GM21360 (cell line): Measurements from ENCODE around the gene RNF123.

Source experiments
- ATAC-seq: cut with Tn5 transposase; IDR thresholded peaks from one replicate; pipeline ENCODE4 v1.9.1; 2021; ENCODE audit warnings: mild to moderate bottlenecking, moderate library complexity; ENCODE audit not compliant: unreplicated experiment

RNF123 gene

DNA sequence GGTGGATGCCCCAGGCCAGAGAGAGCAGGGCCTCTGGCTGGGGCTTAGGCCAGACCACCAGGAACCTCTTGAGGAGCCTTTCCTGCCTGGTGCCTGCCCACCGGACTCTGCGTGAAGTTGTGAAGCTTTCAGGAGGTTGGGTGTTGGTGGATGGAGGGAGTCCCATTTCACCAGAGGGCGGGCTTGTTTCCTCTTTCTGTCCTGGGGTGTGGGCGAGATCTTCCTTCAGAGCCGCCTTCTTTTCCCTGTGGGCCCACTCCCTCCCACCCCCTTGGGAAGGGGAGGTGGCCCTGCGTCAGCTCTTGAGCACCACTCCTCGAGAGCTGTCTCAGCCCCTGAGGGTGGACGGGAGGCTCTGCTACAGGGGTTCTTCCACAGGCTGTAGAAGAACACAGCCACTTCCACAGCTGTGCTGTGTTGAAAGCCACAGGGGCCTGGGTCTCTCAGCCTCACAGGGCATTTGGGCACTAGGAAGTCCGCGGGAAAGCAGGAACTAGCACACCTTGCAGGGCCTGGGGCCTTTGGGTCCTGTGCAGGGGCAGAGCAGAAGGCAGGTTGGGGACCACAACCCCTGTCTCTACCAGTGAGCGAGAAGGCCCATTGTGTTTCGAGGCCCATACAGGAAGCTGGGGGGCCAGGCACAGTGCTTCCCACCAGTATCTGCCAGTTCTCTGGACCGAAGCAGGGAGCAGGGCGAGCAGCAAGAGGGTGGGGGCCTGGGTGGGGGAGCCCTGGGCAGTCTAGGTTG is 28.0 kb downstream of the RNF123 start:
- no peak for ATAC-seq

DNA sequence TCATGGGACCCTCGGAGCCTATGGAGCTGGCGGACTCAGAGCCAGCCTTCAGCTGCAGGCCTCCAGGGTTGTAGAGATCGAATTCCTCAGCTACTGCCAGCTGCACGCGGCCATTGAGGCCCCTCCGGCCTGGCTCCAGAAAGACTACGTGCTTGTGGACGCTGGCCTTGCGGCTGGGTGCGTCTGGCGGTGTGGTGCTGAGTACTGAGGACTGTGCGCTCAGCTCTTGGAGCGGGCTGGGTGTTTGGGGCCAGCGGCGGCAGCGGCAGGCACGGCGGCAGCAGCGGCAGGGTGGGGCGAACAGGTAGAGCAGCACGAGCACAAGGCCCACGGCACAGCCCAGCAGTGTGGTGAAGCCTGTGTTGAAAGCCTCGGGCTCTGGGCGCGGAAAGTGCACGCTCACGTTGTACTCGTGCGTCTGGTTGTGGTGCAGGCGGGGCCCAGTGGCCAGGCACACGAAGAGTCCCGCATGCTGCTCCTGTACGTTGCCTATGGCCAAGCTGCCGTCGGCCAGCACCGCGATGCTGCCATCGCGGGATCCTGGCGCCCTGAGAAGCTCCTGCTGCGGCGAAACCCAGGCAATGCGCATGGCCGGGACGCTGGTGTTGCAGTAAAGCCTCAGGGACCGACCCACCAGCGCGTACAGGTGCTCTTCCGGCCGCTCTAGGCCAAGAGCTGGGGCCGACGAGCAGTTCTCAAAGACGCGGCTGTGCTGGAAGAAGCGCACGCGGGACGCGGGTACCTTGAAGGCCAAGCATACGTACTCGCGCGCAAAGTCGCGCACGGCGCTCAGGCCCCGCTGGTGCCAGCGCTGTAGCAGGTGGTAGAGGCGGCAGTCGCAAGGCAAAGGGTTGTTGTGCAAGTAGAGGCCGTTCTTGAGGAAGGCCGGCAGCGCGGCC is 28.9 kb downstream of the RNF123 start:
- ATAC-seq: no peak

DNA sequence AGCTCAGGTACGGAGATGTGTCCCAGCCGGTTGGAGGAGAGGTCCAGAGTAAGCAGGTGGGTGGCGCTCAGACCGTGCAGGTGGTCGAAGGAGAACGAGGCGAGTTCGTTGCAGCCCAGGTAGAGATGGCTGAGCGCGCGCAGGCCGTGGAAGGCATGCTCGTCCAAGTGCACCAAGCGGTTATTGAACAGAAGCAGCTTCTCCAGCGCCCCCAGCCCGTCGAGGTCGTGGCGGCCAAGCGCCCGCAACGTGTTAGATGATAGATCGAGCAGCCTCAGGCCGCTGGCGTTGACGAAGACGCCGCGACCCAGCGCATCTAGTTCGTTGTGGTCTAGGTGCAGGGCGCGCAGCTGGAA is 29.5 kb downstream of the RNF123 start:
- no peak for ATAC-seq

DNA sequence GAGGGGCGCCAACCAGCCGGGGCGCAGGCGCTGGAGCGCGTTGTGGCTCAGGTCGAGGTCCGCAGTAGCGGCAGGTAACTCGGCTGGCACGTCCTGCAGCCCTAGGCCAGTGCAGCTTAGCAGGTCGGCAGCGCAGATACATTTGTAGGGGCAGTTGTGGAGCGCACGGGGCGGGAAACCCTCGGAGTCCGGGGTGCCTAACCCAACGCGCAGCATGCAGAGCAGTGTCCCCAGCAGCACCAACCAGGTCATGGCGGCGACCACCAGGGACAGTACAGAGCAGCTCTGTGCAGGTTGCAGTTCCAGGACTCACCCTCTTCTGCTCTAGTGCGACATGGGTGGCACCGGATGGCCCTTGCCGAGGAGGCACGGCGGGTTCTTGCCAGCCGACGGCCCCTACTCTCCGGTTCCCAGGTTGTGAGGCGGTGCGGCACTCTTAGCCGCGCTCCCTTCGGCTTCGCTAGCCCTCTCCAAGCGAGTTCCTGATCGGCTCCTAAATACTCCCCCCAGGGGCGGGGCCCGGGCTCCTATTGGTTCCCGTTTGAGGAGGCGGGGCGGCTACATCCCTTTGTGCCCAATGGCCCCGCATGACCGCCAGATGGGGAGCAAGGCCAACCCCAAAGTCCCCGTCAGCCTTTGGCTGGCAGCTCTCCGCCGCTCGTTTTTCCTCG is 30.0 kb downstream of the RNF123 start, which contains the start of gene AMIGO3:
Gene AMIGO3 (minus strand): TSS at position 471 of the 671 bp plus-strand sequence. CDS start 219 bp downstream, at position 252.
- ATAC-seq: peak; percentile 40

DNA sequence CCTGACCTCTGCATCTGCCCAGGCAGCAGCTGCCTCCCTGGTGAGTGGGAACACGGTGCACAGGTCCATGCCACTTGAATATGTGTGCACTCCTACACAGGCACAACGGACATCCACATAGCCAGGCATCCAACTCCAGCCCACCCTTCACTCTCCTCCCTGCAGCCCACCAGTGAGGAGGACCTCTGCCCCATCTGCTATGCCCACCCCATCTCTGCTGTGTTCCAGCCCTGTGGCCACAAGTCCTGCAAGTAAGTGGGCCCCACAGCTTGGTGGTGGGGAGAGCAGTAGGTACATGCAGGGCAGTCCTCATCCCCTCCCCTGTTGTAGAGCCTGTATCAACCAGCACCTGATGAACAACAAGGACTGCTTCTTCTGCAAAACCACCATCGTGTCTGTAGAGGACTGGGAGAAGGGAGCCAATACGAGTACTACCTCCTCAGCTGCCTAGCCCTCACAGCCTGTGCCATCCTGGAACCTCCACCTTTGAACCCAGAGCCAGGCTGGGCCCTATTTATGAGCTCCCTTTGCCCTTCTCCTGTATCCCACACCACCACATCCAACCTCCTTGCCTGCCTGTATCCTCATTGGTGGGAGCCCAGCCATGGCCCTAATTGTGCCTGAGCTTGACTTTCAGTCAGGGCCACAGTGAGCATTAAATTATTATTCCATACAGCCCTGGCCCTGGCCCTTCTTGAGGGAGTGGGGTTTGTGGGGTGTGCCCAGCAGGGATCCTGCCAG is 31.7 kb downstream of the RNF123 start:
- no peak for ATAC-seq

DNA sequence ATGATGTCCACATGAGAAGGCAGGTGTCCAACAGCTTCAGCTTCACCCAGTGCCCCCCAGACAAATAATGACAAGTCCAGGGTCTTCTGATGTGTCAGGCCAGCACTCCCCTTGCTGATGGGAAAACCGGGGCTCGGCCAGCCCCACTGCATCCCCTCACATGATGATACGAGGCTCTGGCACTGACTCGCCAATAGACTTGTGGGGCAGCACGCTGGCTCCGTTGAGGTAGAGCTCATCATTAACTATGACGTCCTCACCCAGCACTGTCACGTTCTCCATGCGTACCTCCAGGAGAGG is 32.2 kb downstream of the RNF123 start:
- no peak for ATAC-seq

DNA sequence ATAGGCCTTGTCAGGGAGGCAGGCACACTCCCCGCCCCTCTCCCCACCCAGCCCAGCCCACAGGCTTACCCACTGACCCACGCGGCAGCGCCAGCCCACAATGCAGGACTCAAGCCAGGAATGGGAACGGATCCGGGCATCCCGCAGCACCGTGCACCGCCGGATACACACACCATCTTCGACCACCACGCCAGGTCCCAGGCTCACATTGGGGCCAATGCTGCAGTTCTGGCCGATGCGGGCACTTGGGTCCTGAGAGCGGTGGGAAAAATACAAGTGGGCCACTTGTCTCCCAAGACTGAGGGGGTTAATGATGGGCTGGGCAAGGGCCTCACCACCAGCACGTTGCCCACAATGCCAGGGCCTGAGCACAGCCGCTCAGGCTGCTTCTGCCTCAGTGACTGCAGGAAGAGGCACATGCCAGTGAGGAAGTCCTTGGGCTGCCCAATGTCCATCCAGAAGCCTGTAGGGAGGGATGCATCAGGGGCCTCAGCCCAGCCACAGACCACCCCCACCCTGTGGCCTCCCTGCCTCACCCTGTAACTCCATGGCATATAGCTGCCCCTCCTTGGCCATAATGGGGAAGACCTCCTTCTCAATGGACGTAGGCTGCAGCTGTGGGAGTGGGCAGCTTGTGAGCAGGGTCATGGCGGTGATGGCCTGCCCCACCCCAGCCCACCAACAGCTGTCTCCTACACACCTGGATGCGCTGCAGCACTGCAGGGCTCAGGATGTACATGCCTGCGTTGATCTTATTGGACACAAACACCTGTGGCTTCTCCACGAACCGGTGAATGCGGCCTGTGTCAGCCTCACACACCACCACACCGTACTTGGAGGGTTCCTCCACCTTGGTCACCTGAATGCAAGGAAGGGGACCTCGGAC is 32.8 kb downstream of the RNF123 start:
- no peak for ATAC-seq

DNA sequence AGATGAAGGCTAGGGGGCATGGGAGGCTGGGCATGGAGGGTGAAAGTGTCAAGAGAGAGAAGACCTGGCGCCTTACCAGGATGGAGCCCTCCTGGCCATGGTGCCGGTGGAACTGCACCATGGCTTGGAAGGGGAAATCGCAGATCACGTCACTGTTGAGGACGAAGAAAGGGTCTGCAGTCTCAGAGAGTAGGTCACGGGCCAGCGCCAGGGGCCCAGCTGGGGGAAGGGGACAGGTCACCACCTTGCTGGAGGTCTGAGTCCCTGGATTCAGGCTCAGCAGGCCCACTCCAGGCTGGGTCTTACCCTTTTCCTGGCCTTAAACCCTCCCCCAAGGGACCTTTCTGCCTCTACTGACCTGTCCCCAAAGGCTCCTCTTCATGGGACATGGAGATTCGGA is 33.5 kb downstream of the RNF123 start:
- no peak for ATAC-seq

DNA sequence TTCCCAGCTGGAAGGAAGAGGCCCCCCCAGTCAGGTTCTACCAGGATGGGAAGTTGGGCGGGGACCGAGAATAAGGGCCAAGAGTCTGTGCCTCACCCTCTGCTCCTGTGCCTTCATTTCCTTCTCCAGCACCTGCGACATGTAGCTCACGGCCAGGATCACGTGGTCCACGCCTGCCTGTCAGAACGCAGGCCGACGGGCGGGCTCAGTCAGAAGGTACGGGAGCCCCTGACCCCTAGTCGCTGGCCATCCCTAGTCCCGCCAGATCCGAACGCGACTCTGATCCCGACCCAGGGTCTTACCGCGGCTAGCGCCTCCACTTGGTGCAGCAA is 33.9 kb downstream of the RNF123 start:
- no peak for ATAC-seq

DNA sequence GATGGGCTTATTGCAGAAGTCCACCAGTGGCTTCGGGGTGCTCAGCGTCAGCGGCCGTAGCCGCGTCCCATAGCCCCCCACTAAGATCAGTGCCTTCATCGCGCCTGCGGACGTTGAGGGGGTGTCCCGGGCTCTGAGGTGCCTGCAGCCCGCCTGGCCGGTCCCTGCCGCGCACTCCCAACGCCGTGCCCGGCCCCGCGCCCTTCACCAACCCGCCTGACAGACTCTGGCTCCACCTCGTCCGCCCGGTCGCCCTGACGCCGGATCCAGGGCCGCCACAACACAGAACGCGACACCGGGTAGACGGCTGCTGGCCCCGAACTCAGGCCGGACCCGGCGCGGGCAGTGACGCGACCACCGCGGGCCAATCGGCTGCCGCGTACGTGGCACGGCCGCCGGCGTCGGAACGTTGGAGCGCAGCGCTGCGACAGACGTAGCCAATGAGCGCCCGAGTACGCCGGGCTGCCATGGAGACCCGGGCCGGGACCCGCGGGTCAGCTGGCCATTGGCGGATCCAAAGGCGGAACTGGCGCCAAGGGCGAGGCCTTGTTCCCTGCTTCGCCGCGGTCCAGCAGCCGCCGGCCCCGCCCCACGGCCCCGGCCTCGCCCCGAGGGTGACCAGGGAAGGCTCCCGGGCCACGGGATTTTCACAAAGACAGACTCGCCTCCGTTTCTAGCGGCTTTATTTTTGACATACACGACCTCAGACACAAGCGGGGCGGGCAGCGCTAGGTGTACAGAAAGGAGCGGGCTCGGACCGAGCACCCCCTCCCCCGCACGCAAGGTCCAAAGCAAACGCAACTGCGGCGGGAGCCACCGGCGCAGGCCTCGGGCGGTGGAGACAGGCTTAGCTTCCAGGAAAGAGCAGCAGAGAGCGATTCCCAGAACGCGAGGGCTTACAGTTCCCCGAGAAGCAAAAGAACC is 34.5 kb downstream of the RNF123 start, which contains the start of gene GMPPB:
Gene GMPPB (minus strand): TSS at position 324 of the 924 bp plus-strand sequence. CDS start 225 bp downstream, at position 99.
- ATAC-seq: peak; percentile 76

DNA sequence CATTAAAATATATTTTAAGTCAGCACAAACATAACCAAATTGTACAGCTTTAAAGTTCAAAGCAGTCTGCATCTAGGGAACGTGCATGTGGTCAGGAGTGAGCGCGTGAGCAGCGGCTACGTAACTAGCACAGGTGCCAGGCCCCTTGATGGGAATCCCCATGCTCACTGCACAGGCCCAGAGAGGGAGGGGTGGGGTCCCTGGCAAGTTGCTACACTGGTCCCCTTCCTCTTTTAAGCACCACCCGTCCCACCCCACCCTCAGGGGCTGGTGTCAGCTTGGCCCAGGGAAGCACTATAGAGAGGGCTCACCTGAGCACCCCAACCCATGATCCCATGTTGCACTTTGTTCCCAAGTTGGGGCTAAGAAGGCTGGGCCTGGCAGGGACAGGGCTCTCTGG is 35.2 kb downstream of the RNF123 start:
- no peak for ATAC-seq

DNA sequence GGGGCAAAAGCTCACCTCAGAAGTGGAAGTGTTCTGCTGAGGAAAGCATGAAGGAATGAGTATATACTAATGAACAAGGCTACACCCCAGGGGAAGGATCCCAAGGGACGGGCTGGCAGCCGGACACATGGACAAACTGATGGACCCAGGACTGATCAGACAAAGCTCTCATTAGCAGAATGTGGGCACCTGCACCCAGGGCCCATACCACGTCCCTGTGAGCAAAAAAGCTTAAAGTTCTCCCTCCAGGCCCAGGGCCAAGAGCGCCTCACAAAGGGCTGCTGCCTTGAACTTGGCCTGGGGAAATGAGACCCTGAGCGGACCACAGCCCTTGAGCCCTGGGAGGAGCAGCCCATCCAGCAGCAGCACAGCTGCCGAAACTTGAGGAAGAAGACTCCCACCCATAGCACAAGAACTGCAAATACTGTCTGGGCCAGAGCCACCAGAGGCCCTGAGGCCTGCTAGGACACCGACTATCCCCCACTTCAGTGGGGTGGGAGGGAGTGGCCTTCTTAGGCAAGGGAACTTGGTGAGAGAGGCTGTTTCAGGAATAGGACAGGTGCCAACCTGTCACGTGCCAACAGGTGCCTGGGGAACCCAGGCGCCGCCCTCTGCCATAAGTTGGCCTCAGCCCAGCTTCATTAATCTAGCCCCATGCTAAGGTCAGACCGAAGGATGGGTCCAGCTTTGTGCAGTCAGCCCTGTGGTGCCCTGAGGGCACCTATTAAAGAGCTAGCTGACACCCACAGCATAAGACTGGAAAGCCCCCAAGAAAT is 36.7 kb downstream of the RNF123 start:
- ATAC-seq: no peak

DNA sequence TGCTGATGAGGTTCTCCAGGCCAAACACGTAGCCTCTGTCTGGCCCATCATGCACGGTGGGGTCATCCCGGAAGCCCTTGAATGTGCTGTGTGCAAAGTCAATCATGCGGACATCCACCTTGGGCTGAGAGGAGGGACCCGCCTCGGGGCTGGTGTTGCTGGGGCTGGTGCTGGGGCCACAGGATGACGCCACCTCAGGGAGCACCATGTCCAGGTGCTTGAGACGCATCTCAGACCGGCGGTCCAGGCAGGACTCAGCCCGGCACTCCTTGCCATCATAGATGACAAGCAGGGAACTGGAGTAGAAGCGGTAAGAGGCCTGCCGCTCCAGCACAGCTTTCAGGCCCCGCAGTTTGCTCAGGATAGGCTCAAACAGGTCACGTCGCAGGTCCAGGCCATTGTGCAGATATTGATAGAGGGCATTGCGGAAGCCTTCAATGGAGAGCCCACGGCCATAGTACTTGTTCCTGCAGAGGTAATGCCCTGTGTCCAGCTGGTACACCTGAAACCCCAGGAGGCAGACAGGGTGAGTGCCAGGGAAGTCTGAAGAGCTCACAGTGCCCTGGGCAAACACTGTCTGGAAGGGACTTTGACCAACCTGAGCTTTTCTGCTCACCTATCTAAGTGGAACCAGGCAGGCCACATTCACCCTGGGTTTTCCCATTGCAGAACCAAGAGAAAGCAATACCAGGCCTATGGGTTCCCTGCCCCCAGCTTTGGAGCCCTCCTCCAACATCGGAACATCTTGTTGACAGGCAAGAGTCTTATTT is 38.0 kb downstream of the RNF123 start:
- ATAC-seq: no peak

DNA sequence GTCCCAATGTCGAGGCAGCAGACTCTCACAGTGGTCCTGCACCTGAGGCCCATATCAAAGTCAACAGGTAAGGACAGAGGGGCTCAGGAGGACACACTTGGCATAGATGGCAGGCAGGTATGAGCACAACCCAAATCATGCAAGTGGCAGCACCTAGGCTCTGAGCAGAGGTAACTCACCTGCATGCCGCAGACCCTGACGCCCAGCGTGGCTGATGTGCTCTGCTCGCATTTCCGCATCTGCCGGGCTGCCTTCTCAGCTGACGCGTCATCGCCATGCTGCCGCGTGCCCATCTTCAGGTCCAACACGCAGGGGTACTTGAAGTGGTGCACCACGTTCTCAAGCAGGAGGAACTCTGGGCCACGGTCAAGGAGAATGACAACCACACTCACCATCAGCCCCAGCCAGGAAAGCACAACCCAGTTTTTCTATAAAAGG is 38.6 kb downstream of the RNF123 start:
- ATAC-seq: no peak

DNA sequence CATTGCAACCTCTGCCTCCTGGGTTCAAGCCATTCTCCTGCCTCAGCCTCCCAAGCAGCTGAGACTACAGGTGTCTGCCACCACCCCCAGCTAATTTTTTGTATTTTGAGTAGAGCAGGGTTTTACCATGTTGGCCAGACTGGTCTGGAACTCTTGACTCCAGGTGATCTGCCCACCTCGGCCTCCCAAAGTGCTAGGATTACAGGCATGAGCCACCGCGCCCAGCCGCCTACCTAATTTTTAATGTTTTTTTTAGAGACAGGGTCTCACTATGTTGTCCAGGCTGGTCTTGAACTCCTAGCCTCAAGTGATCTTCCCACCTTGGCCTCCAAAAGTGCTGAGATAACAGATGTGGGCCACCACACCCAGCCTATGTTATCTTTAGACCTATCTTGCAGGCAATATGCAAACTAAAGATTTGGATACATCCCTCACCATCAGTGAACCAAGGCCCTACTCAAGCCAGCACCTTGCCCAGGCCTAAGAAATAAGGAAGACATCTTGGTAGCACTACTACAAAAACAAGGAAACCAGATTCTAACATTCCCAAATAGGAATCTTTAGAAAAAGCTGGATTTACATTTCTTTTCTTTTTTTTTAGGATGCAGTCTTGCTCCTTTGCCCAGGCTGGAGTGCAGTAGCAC is 40.7 kb downstream of the RNF123 start:
- ATAC-seq: no peak

DNA sequence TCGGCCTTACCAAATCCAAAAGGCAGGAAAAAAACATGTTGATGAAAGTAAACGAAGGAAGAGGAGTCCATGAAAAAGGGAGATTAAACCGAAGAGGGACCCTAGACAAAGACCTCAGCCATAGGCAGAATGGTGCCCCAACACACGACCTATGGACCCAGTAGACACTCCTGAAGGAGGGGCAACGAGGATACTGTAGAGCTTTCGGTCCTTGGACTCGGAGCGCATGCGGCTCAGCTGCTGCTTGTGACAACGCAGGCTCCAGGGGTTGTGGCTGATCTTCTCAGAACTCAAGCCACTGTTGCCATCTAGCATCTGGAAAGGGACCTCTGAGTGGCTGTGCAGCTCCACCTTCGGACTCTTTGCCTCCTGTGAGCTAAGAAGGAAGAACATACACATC is 43.2 kb downstream of the RNF123 start:
- no peak for ATAC-seq

DNA sequence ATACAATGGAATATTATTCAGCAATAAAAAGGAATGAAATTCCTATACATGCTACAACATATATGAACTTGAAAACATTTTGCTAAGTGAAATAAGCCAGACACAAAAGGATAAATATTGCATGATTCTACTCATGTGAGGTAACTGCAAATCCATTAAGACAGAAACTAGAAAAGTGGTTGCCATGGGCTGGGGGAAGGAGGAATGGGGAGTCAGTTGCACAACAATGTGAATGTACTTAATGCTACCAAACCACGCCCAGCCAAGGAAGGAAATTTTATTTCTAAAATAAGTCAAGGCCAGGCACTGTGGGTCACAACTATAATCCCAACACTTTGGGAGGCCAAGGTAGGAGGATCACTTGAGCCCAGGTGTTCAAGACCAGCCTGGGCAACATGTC is 44.2 kb downstream of the RNF123 start:
- ATAC-seq: no peak
